ENCODE results near the gene SLC2A3.
A peak's percentile ranks its signal among the peaks of the same experiment; 100 is the strongest.
"Not testable (repeated sequence)": the region's sequence is repeated elsewhere in the genome, so short reads cannot be mapped to it uniquely, and the experiment has no call there.

The SLC2A3 gene

DNA sequence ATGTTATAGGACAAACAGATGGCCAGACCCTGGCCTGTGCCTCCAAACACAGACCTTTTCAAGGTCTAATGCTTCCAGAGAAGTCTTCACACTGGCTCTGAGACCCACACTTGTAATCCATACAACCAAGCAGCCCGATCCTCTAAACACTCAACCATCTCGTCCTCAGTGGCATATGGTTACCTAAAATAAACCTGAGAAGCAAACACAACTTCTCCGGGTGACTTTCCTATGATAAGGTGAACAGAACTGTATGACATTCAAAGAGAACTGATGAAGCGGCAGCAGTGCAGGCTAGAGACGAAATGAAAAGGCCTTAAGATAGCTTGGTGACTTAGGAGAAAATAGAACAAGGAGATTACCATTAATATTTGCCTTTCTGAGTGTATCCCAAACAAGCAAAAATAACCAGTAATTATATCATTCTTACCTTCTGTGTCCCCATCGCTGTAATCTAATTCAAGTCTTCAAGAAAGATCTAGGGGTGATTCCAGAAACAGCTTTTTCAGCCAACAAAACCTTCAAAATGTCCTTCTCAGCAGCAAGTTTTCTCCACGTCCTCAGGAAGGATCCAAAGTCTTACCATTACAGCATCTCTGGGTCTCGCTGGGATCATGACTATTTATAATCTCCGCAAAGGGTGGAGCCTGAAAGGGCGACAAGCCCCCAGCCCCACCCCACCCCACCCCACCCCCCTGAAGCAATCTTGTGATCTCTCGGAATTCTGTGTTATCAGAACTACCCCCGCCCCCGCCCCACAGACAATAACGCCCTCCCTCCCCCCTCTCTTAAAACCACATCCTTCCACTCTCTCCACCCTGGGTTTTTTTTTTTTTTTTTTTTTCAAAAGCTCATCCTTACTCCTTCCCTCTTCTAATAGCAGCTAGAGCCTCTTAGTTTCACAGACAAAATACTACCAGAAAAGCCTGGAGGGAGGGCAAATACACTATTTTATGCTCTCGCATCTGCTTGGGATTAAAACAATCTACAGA, at the start of gene SLC2A3:
SLC2A3 (minus strand) TSS at position 598 of the 992 bp plus-strand sequence; CDS start at position 445, 153 bp downstream.
- no peak for DNase-seq

DNA sequence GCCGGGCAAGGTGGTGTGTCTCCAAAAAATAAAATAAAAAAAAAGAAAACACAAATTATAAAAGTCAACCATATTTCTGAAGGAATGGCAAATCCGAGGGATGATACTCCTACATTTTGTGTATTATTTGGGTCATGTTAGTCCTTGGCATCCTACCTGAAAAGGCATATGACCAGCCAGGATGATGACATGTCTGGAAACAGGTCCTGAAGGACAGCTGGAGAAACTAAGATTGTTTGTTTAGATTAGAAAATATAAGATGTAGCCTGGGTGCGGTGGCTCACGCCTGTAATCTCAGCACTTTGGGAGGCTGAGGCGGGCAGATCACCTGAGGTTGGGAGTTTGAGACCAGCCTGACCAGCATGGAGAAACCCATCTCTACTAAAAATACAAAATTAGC, 48.9 kb upstream of the SLC2A3 start:
- no peak for DNase-seq

DNA sequence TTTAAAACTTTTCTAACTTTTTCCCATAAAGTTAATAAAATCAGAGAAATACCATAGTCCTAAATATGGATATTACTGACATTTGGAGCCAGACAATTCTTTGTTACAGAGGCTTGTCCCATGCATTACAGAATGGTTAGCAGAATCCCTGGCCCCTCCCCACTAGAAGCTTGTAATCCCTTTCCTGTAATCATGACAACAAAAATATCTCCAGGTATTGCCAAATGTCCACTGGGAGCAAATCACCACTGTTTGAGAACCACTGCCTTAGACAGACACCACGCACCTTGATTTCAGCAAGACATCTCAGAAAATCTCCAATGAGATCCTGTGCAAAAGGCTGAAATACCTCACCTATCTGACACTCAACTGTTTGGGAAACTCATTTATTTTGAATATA, 47.5 kb upstream of the SLC2A3 start:
- DNase-seq: not testable (repeated sequence)

DNA sequence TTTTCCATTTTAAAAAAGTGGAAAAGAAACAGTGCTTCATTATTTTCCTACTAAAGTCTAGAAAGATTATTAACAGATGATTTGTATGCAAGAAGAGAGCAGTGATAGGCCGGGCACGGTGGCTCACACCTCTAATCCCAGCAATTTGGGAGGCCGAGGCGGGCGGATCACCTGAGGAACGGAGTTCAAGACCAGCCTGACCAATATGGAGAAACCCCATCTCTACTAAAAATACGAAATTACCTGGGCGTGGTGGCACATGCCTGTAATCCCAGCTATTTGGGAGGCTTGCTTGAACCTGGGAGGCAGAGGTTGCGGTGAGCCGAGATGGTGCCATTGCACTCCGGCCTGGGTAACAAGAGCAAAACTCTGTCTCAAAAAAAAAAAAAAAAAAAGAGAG, 47.0 kb upstream of the SLC2A3 start:
- not testable (repeated sequence) for DNase-seq

DNA sequence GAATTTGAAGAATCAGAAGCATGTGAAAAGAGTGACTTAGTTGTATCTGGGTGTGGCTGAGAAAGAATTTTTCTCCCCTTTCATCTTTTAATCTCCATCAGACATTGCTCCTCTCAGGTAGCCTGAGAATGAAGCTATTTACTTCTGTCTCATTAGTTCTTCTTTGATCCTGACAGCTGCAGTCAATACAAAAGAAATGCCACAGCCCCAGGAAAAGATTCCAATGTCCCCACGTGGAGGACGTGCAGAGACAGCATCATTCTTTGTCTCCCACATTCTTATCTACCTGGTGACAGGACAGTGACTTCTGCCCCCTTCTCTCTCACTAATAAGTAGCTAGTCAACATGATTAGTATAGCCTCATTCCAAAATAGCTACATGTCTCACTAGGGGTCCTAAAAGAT, 46.3 kb upstream of the SLC2A3 start:
- DNase-seq: not testable (repeated sequence)

DNA sequence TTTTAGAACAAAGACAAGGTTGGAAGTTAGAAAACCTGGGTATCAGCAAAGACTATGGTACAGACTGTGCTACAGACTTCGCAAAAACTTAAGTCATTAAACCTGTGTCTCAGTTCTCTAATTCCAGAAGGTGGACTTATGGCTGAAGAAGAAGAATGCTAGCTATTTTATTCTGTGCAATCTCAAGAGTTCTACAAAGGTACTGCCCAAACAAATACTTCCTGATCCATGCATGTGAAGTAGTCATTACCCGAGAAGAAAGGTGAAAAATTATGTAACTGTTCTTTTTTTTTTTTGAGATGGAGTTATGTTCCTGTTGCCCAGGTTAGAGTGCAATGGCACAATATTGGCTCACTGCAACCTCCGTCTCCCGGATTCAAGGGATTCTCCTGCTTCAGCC, 45.5 kb upstream of the SLC2A3 start:
- DNase-seq: no peak

DNA sequence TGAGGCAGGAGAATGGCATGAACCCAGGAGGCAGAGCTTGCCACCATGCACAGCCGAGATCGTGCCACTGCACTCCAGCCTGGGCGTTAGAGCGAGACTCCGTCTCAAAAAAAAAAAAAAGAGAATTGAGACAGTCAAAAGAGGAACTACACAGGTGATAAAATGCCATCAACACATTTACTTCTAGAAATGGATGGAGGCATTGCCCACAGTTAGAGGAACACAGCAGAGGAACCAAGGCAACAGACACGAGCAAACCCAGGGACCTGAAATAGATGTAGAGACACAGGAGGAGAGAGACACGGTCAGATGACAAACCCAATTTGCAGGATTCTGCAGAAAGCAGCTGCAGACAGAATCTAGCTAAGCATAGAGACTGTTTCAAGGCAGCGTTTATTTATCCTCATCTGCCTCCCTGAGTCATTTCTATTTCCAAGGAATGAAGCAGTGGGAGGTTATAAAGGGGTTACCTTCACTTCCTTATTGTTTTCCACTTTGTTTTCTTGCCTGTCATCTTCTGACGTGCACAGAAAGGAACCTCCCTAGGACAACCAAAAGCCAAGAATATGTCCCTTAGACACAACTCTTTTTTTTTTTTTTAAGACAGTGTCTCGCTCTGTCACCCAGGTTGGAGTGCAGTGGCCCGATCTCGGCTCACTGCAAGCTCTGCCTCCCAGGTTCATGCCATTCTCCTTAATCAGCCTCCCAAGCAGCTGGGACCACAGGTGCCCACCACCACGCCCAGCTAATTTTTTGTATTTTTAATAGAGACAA, 41.6 kb upstream of the SLC2A3 start:
- DNase-seq: not testable (repeated sequence)

DNA sequence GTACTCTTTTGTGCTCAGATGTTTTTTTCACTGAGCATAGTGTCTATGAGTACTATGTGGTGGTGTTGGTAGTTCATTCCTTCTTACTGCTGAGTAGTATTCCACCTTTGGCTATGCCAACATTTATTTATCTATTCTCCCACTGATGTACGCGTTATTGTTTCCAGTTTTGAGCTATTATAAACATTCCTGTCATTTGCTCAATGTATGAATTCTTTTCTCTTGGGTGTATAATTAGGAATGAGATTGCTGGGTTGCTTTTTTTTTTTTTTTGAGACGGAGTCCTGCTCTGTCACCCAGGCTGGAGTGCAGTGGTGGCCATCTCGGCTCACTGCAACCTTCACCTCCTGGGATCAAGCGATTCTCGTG, 37.5 kb upstream of the SLC2A3 start:
- no peak for DNase-seq

DNA sequence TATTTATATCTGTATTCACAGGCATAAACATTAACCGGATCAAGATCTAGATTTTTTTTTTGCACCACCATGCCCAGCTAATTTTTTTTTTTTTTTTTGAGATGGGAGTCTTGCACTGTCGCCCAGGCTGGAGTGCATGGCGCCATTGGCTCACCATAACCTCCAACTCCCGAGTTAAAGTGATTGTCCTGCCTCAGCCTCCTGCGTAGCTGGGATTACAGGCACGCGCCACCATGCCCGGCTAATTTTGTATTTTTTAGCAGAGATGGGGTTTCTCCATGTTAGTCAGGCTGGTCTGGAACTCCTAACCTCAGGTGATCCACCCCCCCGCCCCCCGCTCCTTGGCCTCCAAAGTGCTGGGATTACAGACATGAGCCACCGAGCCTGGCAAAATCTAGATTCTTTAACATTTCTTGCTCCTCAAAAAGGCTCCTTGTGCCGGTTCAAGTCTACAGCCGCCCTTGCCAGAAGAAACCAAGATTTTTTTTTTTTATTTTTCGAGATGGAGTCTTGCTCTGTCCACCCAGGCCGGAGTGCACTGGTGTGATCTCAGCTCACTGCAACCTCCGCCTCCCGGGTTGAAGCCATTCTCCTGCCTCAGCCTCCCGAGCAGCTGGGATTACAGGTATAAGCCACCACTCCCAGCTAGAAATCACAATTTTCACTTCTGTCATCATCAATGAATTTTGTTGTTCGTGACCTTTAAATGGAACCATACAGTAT, 36.9 kb upstream of the SLC2A3 start:
- DNase-seq: no peak

DNA sequence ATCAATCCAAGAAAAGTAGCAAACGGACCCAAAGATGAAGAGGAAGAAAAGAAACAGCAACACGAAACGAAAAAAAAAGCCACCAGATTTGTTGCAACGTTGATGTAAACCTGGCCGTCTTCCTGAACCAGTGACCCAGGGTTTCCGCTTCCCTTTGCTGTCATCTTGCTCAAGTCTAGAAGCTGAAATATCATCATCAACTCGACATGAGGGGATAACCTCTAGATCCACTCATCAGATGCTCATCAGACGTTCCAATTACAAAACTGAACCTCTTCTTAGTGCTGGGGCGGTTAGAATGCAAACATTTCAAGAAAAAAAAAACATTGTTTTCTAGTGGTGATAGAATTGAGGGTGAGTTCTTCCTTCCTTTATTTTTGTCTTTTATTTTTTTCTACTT, 36.3 kb upstream of the SLC2A3 start:
- not testable (repeated sequence) for DNase-seq

DNA sequence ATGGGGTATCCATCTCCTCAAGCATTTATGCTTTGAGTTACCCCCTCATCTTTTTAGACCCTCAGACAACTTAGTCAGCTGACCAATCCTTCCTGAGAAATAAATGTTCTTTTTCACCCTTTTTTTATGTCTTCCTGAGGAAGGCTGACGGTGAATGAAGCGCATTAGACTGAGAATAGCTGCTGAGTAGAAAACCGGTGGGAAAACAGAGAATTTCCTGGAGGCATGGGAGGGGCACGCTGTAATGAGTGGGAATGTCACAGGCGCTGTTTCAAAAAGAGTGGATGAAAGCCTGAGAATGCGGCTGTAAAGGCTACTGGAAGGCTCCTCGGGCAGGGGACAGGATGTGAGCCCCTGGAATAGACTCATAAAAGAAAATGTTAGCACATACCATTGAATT, 35.8 kb upstream of the SLC2A3 start:
- DNase-seq: not testable (repeated sequence)

DNA sequence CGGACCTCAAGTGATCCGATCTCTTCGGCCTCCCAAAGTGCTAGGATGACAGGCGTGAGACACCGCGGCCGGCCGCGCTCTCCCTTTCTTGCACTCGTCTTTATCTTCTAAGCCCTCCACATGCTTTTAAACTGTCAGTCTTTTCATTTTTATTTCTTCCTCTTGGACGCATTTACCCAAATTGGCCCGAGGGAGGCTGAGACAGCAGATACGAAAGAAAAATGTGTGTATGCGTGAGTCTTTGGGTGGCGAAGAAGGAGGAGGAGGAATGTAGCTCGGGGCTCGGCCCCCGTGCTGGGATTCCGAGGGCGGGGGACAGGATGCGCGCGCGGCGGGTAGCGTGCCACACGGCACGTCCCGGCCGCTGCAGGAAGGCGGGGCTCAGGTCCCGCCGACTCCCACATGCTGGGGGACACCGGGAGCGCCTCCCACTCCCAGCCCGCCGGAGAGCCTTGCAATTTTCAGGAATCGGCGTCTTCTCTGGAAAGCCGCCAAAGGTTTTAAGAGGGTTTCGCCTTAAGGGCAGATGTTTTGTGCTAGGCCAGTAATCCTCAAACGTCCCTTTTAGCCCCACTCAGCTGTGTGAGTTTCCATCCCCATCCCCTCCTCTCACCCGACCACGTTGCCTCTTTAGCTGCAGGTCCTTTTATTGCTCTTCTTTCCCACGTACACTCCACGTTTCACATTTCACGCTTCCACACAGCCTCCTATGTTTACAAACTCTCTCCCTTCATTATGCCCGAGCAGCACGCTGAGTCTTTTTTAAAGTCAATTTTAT, 34.7 kb upstream of the SLC2A3 start:
- peak; percentile 78 for DNase-seq

DNA sequence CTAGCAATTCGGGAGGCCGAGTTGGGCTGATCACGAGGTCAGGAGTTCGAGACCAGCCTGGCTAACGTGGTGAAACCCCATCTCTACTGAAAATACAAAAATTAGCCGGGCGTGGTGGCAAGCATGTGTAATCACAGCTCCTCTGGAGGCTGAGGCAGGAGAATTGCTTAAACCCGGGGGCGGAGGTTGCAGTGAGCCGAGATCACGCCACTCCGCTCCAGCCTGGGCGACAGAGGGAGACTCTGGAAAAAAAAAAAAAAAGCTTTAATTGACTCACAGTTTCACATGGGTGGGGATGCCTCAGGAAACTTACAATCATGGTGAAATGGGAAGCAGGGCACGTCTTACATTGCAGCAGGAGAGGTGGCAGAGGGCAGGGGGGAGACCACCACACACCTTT, 30.6 kb upstream of the SLC2A3 start:
- DNase-seq: no peak

DNA sequence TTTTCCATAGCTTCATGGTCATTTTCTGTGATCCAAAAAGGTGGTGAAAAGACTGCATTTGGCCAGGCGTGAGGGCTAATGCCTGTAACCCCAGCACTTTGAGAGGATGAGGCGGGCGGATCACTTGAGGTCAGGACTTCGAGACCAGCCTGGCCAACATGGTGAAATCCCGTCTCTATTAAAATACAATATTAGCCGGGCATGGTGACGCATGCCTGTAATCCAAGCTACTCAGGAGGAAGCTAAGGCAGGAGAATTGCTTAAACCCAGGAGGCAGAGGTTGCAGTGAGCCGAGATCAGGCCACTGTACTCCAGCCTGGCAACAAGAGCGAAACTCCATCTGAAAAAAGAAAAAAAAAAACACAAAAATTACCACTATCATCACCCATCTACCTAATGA, 28.7 kb upstream of the SLC2A3 start:
- not testable (repeated sequence) for DNase-seq

DNA sequence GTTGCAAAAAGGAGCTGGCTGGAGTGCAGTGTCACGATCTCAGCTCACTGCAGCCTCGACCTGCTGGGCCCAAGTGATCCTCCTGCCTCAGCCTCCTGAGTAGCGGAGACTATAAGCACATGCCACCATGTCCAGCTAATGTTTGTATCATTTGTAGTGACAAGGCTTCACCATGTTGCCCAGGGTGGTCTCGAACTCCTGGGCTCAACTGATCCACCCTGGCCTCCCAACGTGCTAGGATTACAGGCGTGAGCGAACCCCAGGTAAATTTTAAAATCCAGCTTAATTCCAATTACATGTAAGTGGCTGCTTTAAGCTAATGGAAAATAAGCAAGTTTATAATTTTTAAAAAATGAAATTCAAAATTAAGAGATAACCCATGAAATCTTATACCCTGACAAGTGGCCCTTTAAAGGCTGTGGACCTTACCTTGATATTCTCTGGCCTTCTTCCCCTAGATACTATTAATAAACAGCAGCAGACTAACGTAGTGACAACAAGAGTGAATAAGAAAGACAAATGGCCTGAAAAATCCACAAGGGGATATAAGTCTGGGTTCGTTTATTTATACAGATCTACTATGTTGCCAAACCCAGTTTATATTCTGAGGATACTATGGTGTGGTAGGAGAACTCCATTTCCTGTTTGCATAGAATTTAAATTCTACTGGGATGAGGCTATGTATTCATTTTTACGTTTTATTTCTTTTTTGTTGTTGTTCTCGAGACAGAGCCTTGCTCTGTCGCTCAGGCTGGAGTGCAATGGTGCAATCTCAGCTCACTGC, 25.6 kb upstream of the SLC2A3 start:
- no peak for DNase-seq

DNA sequence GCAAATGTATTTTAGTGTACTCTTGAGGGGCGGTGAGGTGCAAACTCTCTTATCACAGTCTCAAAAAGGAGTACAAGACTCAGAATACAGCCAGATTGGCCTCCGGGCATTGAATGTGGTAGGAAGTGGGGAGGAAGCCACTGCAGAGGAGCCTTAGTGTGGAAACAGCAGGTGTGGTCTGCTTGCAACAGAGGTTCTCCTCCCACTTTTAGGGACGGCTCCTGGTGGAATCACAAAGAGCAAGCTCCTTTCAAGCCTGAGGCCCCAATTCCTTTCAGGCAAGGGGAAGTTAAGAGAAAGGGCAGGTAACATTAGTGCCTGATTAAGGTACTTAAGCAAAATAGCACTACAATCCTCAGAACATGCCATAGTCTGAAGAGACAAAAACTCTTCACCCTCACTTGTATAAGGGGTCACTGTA, 23.7 kb upstream of the SLC2A3 start:
- DNase-seq: no peak

DNA sequence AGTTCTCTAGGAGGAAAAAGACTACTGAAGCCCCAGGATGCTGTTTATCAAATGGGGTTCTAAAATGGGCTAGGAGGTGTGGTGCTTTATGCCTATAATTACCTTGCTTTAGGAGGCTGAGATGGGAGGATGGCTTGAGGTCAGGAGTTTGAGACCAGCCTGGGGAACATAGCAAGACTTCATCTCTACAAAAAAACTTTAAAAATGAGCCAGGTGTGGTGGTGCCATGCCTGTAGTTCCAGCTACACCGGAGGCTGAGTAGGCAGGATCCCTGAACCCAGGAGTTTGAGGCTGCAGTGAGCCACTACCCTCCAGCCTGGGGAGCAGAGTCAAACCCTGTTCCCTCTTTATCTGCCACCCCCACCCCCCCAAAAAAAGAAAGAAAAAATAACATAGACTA, 23.3 kb upstream of the SLC2A3 start:
- DNase-seq: no peak

DNA sequence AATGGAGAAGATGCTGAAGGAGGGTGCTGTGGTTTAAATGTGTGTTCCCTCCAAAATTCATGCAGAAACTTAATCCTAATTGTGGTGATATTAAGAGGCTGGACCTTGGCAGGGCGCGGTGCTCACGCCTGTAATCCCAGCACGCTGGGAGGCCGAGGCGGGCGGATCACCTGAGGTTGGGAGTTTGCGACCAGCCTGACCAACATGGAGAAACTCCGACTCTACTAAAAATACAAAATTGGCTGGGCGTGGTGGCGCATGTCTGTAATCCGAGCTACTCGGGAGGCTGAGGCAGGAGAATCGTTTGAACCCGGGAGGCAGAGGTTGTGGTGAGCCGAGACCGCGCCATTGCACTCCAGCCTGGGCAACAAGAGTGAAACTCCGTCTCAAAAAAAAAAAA, 18.9 kb upstream of the SLC2A3 start:
- not testable (repeated sequence) for DNase-seq

DNA sequence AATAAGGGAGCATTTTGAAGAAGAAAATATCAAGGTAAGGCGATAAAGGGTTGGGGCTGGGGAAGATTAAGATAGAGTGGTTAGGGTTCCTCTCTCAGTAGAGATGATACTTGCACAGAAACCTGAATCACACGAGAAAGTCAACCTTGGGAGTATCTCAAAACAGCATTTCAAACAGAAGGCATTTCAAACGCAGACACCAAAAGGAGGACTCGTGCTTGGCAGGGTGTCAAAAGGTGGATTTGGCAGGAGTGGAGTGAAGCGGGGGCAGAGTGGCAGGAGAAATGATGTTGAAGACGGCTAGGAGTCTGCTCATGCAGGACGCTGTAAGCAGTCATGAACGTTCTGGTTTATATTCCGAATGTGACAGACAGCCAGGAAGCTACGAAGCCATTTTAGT, 18.4 kb upstream of the SLC2A3 start:
- DNase-seq: not testable (repeated sequence)

DNA sequence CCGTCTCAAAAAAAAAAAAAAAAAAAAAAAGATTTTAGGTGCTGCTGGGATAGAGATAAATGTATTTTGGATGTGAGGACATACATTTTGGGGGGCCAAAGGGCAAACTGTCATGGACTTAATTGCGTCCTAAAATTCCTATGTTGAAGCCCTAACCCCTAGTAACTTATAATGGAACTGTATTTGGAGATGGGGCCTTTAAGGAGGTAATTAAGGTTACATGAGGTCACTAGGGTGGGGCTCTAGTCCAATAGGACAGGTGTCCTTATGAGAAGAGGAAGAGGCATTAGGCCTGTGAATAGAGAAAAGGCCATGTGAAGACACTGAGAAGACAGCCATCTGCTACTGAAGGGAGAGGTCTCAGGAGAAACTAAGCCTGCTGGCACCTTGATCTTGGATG, 17.9 kb upstream of the SLC2A3 start:
- DNase-seq: not testable (repeated sequence)

DNA sequence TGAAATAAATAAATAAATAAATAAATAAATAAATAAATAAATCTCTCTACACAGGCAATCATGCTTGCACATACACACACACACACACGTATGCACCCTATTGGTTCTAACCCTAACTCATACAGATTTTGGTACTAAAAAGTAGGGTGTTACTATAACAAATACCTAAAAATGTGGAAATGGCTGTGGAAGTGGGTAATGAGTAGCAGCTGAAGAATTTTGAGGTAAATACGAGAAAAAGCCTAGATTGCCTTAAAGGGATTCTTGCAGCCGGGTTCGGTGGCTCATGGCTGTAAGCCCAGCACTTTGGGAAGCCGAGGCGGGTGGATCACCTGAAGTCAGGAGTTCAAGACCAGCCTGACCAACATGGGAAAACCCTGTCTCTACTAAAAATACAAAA, 15.7 kb upstream of the SLC2A3 start:
- no peak for DNase-seq

Data from NCI-H146 (cell line).